NCI-H1436 (cell line): ENCODE data around the gene ACTR1B.
A peak's percentile ranks its signal among the peaks of the same experiment; 100 is the strongest.
"Not testable (repeated sequence)": the region's sequence is repeated elsewhere in the genome, so short reads cannot be mapped to it uniquely, and the experiment has no call there.

ENCODE experiments used
- DNase-seq: peaks from one replicate; lab custom pipeline; 2025; lab: John Stamatoyannopoulos, UW

ACTR1B gene

GRCh38 chr2:97658691-97659157 is 5.1 kb downstream of the ACTR1B start:
- no peak for DNase-seq

GRCh38 chr2:97657986-97658690 is 5.7 kb downstream of the ACTR1B start:
- DNase-seq, result no peak

- DNase-seq, result no peak
These were observed 6.8 kb downstream of the ACTR1B start for GRCh38 chr2:97656905-97657587.

- DNase-seq, result no peak
These were observed 7.6 kb downstream of the ACTR1B start for GRCh38 chr2:97656129-97656755.

GRCh38 chr2:97654791-97655190 is 9.1 kb downstream of the ACTR1B start:
- no peak for DNase-seq

- DNase-seq, result no peak
These were observed 9.5 kb downstream of the ACTR1B start for GRCh38 chr2:97654309-97654708.

GRCh38 chr2:97653874-97654273 is 10.0 kb downstream of the ACTR1B start:
- DNase-seq, result no peak

GRCh38 chr2:97653473-97653872 is 10.4 kb downstream of the ACTR1B start:
- no peak for DNase-seq

- no peak for DNase-seq
These were observed 12.7 kb downstream of the ACTR1B start for GRCh38 chr2:97651114-97651513.

- DNase-seq, result no peak
These were observed 16.9 kb downstream of the ACTR1B start for GRCh38 chr2:97646977-97647376.

GRCh38 chr2:97645695-97646629 is 17.9 kb downstream of the ACTR1B start, which contains the start of gene COX5B:
COX5B (plus strand) TSS chr2:97646062; CDS start chr2:97646087, 25 bp downstream.
- peak; percentile 97 for DNase-seq

GRCh38 chr2:97645112-97645694 is 18.6 kb downstream of the ACTR1B start:
- no peak for DNase-seq

GRCh38 chr2:97644023-97644717 is 19.7 kb downstream of the ACTR1B start:
- DNase-seq, result no peak

- DNase-seq, result not testable (repeated sequence)
These were observed 37.8 kb downstream of the ACTR1B start for GRCh38 chr2:97626049-97626430.

- not testable (repeated sequence) for DNase-seq
These were observed 38.3 kb downstream of the ACTR1B start for GRCh38 chr2:97625354-97626048.

GRCh38 chr2:97622976-97623375 is 40.9 kb downstream of the ACTR1B start:
- not testable (repeated sequence) for DNase-seq

- DNase-seq, result not testable (repeated sequence)
These were observed 43.4 kb downstream of the ACTR1B start for GRCh38 chr2:97620492-97620891.

- not testable (repeated sequence) for DNase-seq
These were observed 44.7 kb downstream of the ACTR1B start for GRCh38 chr2:97618939-97619827.

GRCh38 chr2:97617911-97618310 is 45.9 kb downstream of the ACTR1B start:
- no peak for DNase-seq
